ENCODE data around the gene EFNA1. TPM values are rescaled to one million over a fixed set of nuclear protein-coding genes. Genes with fewer than 3 reads are reported as not detected.

Gene EFNA1, protein sequence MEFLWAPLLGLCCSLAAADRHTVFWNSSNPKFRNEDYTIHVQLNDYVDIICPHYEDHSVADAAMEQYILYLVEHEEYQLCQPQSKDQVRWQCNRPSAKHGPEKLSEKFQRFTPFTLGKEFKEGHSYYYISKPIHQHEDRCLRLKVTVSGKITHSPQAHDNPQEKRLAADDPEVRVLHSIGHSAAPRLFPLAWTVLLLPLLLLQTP
- 29.4 and 49.9 TPM in 2 replicates for total RNA-seq (2014; rRNA removed)
- percentile 82 among the genes with signal in this experiment for Bru-seq, nascent RNA
- percentile 79 among the genes with signal in this experiment for BruChase-seq, experiment 1, labeled RNA remaining after a 6-hour chase
- BruChase-seq, experiment 2, labeled RNA remaining after a 2-hour chase: percentile 93 among the genes with signal in this experiment
- long read RNA-seq, transcript EFNA1-201 (4 exons, 1,444 nt): minor isoform, 9 of 118 reads
- long read RNA-seq, transcript EFNA1-202 (5 exons, 1,926 nt): major isoform, 76 of 118 reads
- long read RNA-seq, partial matches to known transcripts: 6 of 118 reads
- long read RNA-seq, other reads (novel, unspliced or antisense): 27 of 118 reads

DNA sequence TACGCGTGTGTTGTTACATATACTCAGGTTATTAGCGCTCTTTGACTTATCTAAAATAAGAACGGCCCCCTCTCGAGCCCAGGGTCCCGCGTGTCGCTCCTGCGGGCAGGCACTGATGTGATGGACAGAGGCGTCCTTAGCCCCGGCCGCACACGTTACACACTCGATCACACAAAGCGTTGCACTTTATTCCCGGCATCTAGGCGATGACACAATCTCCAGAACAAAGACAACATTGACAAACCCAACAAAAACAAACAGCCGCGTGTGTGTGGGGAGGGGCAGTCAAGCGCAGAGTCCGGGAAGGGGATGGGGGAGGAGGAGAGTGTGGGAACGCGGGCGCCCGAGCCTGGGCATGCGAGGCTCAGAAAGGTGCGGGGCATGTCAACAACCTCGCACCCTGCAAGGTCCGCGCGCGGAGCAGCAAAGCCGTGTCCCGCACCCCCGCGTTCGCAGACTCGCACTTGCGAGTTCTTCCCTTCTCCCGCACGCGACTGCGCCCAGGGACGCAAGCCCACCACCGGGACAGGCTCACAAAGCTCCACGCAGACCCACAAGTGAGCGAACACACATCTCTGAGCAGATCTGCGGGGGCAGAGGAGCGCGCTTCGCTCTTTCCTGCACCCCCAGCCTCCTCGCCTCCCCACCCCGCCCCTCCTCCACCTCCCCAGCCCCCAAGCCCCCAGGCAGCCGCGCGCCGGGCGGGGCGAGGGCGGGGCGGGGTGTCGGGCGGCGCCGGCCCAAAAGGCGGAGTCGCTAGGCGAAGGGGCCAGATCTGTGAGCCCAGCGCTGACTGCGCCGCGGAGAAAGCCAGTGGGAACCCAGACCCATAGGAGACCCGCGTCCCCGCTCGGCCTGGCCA is at the start of gene EFNA1:
Gene EFNA1, plus strand, starts transcription at position 772 of the 862 bp plus-strand sequence. CDS start 102 bp downstream, outside the sequence.
- BruUV-seq (replicated peaks): no TSS peak
- H3K36me3 ChIP-seq (ENCODE audit: low read depth, low read length): peaks cover 10% of the 10 kb centered on the region; the same call in 1 of the 2 replicates
- H3K9ac ChIP-seq (ENCODE audit: low read length): peak within 1 kb of the TSS; percentile 95
- ATAC-seq (peak; percentile 45), DNase-seq (peak; percentile 86)
- no peaks in the 10 kb centered on the region for H3K9me2 ChIP-seq (replicated peaks; ENCODE audit: low read length)
- H2AFZ ChIP-seq (ENCODE audit: low read length): peak within 1 kb of the TSS; percentile 65
- H3K9me3 ChIP-seq (ENCODE audit: low read length): no peaks in the 10 kb centered on the region
- ChIA-PET POLR2A (ENCODE audit: unreplicated experiment) (no interaction called here), CTCF (interaction anchor here (1.3 kb wide), 1 partner anchor 40 kb away, joined by 5 read pairs; no protein-coding TSS in a partner anchor)
- intact Hi-C loops (cut with micrococcal nuclease): loop anchor here (1.0 kb wide), 1 partner anchor 8 kb away; the partner anchor contains the start of gene SLC50A1
- TF ChIP-seq EZH2phosphoT487 (IDR thresholded peaks at IDR 0.05; ENCODE audit: borderline replicate concordance, low read length) (peak; percentile 83), EZH2 (IDR thresholded peaks at IDR 0.05; ENCODE audit: low read length, unreplicated experiment) (no peak)
- H3K4me1 ChIP-seq (ENCODE audit: insufficient read depth, low read length): peaks cover 68% of the 10 kb centered on the region
- H3F3A ChIP-seq (ENCODE audit: low read length, unreplicated experiment): no peaks in the 10 kb centered on the region
- H3K4me3 ChIP-seq (ENCODE audit: low read length): peak within 1 kb of the TSS; percentile 85
- peak within 1 kb of the TSS; percentile 97 for H3K4me2 ChIP-seq (ENCODE audit: low read length)
- peaks cover 35% of the 10 kb centered on the region for H3K79me2 ChIP-seq (ENCODE audit: low read length)
- H3K27ac ChIP-seq (ENCODE audit: low read length): peak within 1 kb of the TSS; percentile 99
- H4K20me1 ChIP-seq (ENCODE audit: low read length): 0 out of 2 replicates have a peak, but pooled peaks cover 6% of the 10 kb centered on the region
- no peaks in the 10 kb centered on the region for H3K27me3 ChIP-seq (ENCODE audit: low read length)

DNA sequence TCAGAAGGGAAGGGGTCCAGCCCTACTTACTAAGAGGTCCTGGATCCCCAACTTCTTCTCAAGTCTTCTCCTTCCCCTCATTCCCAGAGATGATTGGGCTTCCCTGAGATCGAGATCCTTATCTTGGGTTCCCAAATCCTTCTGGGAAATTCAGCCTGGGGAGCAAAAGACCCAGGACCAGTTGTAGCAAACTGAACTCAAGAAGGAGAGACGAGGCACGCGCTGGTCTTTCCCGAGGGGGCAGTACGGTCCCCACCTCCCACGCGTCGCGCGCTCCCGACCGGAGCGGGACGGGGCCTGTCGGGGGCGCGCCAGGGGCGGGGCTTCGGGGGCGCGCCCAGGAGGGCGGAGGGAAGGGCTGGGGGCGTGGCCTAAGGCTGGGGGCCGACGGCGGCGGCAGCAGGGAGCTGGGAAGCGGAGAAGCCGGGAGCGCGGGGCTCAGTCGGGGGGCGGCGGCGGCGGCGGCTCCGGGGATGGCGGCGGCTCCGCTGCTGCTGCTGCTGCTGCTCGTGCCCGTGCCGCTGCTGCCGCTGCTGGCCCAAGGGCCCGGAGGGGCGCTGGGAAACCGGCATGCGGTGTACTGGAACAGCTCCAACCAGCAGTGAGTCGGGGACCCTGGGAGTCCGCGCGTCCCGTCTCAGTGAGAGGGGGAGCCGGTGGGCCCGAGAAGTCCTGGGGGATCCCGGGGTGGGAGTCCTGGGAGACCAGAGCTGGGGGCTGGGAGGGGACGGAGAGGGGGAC is 49.0 kb upstream of the EFNA1 start, which contains the start of gene EFNA3:
Gene EFNA3, plus strand, starts transcription at position 369 of the 741 bp plus-strand sequence. Its CDS starts 105 bp downstream, at position 474.
- no peak within 1 kb of the TSS for H3K9ac ChIP-seq (ENCODE audit: low read length)
- H3K4me3 ChIP-seq (ENCODE audit: low read length): peak within 1 kb of the TSS; percentile 71
- no TSS peak for BruUV-seq (replicated peaks)
- H3K36me3 ChIP-seq (ENCODE audit: low read depth, low read length): no peaks in the 10 kb centered on the region
- H3K27me3 ChIP-seq (ENCODE audit: low read length): peaks cover 44% of the 10 kb centered on the region
- no peaks in the 10 kb centered on the region for H3K79me2 ChIP-seq (ENCODE audit: low read length)
- no peaks in the 10 kb centered on the region for H3F3A ChIP-seq (ENCODE audit: low read length, unreplicated experiment)
- DNase-seq: peak; percentile 81
- no peak for TF ChIP-seq EZH2 (IDR thresholded peaks at IDR 0.05; ENCODE audit: low read length, unreplicated experiment)
- TF ChIP-seq EZH2phosphoT487 (IDR thresholded peaks at IDR 0.05; ENCODE audit: borderline replicate concordance, low read length): no peak
- TF ChIP-seq, protein P1, sequence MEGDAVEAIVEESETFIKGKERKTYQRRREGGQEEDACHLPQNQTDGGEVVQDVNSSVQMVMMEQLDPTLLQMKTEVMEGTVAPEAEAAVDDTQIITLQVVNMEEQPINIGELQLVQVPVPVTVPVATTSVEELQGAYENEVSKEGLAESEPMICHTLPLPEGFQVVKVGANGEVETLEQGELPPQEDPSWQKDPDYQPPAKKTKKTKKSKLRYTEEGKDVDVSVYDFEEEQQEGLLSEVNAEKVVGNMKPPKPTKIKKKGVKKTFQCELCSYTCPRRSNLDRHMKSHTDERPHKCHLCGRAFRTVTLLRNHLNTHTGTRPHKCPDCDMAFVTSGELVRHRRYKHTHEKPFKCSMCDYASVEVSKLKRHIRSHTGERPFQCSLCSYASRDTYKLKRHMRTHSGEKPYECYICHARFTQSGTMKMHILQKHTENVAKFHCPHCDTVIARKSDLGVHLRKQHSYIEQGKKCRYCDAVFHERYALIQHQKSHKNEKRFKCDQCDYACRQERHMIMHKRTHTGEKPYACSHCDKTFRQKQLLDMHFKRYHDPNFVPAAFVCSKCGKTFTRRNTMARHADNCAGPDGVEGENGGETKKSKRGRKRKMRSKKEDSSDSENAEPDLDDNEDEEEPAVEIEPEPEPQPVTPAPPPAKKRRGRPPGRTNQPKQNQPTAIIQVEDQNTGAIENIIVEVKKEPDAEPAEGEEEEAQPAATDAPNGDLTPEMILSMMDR (conservative IDR thresholded peaks at IDR 0.05; ENCODE audit: low read depth, low read length): no peak
- peak within 1 kb of the TSS; percentile 80 for H2AFZ ChIP-seq (ENCODE audit: low read length)
- no peaks in the 10 kb centered on the region for H3K9me3 ChIP-seq (ENCODE audit: low read length)
- no peaks in the 10 kb centered on the region for H3K9me2 ChIP-seq (replicated peaks; ENCODE audit: low read length)
- no peak within 1 kb of the TSS for H3K27ac ChIP-seq (ENCODE audit: low read length)
- ATAC-seq: peak; percentile 35
- H3K4me2 ChIP-seq (ENCODE audit: low read length): peak within 1 kb of the TSS; percentile 80
- intact Hi-C loops (cut with micrococcal nuclease): no loop called here
- ChIA-PET CTCF (interaction anchor here (0.6 to 1.0 kb wide), 3 partner anchors 17 to 34 kb away, joined by 3 to 4 read pairs (median 3); no protein-coding TSS in a partner anchor), POLR2A (ENCODE audit: unreplicated experiment) (no interaction called here)
- H4K20me1 ChIP-seq (ENCODE audit: low read length): no peaks in the 10 kb centered on the region
- peaks cover 57% of the 10 kb centered on the region for H3K4me1 ChIP-seq (ENCODE audit: insufficient read depth, low read length)

All from PC-3 (cell line).